K562 (cell line): ENCODE results near the gene CYBRD1. TPM values are rescaled to one million over a fixed set of nuclear protein-coding genes. Genes with fewer than 3 reads are reported as not detected.

ENCODE experiments used
- HSF4 ChIP-seq: fragments of 250-450 bp; sonication (Bioruptor Pico); IDR thresholded peaks from 2 replicates; pipeline ENCODE4 v2.1.2; 2022; ENCODE audit warnings: mild to moderate bottlenecking, moderate library complexity, borderline replicate concordance
- LARP7 ChIP-seq: fragments of 450-650 bp; IDR thresholded peaks from 2 replicates; pipeline ENCODE4 v1.6.1; 2016
- TCF3 ChIP-seq: sonication (generic); formaldehyde crosslinking; IDR thresholded peaks from 2 replicates; pipeline ENCODE4 v1.4.0; 2020; ENCODE audit warnings: mild to moderate bottlenecking, missing genetic modification reagents
- polyA plus RNA-seq, 8 experiments: library from polyadenylated mRNA; depleted of rRNA in 4 of 8; stranded (reverse) in 5 of 8; unstranded in 3 of 8; fragments of >200 nt; fragmentation: Nextera tagmentation in 2 of 8; fragmentation: Illumina TruSeq in 1 of 8; extraction: Ambion mirVana in 2 of 8; extraction: Trizol in 1 of 8; gene quantifications; 2 replicates each; pipeline versions ENCODE4 v1.2.1 to v1.2.3, GENCODE V29; 2011 to 2014; ENCODE audit warnings: inconsistent platforms in 1 of 8, missing spikeins in 1 of 8
- total RNA-seq, 7 experiments: library from RNA; depleted of rRNA in 6 of 7; stranded (reverse); fragments of >200 nt in 6 of 7; fragmentation: Illumina TruSeq in 2 of 7; extraction: Trizol in 2 of 7; gene quantifications; 2 replicates each; pipeline versions ENCODE4 v1.2.1 to v1.2.3, GENCODE V29; 2011 to 2021; ENCODE audit warnings: low replicate concordance in 1 of 7
- TF ChIP-seq, protein P1 (sequence below), 2 experiments: fragments of 450-650 bp; IDR thresholded peaks; 2 replicates each; pipeline ENCODE4 v1.6.1; 2016; ENCODE audit warnings: mild to moderate bottlenecking in 2 of 2, borderline replicate concordance in 1 of 2, low read depth in 1 of 2, moderate library complexity in 1 of 2
- TF ChIP-seq, protein P2 (sequence below): fragments of 250-450 bp; sonication (Bioruptor Pico); IDR thresholded peaks from 2 replicates; pipeline ENCODE4 v1.9.0; 2021; ENCODE audit warnings: mild to moderate bottlenecking, inconsistent platforms
- TF ChIP-seq, protein P3 (sequence below): sonication (generic); formaldehyde crosslinking; IDR thresholded peaks from 2 replicates; pipeline ENCODE4 v1.8.0; 2022; ENCODE audit warnings: mild to moderate bottlenecking, low read depth, missing genetic modification reagents
- TF ChIP-seq, protein P4 (sequence below): fragments of 450-650 bp; conservative IDR thresholded peaks from 2 replicates; pipeline ENCODE4 v1.6.1; 2016; ENCODE audit warnings: missing genetic modification characterization, low read depth, mild to moderate bottlenecking, control low read depth, missing compliant biosample characterization

CYBRD1 gene
- total and polyA plus RNA-seq, 9 of the 15 experiments (the other 6 are each of a cell fraction or from before 2014, with no cell fraction given), result 9.6 to 22.4 (median 15.6) TPM

DNA sequence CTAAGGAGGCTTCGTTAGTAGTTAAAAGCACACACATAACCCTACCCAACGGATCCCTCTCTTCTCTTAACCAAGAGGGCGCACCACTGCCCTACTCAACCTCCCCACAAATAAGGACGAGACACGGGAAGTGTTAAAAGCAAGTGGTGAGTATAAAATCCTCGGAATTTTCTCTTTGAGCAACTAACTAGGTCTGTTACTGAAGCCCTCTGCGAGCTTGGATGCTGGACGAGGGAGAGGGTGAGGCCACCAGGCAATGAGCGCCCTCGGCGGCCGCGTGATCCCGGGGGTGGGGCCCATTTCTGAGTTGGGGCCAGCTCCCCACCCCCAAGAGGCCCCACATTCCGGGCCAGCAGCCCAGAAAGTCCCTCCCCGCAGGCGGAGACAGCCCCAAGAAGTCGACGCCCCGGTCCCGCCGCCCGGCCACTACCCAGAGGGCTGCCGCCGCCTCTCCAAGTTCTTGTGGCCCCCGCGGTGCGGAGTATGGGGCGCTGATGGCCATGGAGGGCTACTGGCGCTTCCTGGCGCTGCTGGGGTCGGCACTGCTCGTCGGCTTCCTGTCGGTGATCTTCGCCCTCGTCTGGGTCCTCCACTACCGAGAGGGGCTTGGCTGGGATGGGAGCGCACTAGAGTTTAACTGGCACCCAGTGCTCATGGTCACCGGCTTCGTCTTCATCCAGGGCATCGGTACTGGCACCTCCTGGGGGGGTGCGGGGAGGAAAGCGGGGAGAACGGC lies at the start of gene CYBRD1 (continued):
- TF ChIP-seq, protein P1, sequence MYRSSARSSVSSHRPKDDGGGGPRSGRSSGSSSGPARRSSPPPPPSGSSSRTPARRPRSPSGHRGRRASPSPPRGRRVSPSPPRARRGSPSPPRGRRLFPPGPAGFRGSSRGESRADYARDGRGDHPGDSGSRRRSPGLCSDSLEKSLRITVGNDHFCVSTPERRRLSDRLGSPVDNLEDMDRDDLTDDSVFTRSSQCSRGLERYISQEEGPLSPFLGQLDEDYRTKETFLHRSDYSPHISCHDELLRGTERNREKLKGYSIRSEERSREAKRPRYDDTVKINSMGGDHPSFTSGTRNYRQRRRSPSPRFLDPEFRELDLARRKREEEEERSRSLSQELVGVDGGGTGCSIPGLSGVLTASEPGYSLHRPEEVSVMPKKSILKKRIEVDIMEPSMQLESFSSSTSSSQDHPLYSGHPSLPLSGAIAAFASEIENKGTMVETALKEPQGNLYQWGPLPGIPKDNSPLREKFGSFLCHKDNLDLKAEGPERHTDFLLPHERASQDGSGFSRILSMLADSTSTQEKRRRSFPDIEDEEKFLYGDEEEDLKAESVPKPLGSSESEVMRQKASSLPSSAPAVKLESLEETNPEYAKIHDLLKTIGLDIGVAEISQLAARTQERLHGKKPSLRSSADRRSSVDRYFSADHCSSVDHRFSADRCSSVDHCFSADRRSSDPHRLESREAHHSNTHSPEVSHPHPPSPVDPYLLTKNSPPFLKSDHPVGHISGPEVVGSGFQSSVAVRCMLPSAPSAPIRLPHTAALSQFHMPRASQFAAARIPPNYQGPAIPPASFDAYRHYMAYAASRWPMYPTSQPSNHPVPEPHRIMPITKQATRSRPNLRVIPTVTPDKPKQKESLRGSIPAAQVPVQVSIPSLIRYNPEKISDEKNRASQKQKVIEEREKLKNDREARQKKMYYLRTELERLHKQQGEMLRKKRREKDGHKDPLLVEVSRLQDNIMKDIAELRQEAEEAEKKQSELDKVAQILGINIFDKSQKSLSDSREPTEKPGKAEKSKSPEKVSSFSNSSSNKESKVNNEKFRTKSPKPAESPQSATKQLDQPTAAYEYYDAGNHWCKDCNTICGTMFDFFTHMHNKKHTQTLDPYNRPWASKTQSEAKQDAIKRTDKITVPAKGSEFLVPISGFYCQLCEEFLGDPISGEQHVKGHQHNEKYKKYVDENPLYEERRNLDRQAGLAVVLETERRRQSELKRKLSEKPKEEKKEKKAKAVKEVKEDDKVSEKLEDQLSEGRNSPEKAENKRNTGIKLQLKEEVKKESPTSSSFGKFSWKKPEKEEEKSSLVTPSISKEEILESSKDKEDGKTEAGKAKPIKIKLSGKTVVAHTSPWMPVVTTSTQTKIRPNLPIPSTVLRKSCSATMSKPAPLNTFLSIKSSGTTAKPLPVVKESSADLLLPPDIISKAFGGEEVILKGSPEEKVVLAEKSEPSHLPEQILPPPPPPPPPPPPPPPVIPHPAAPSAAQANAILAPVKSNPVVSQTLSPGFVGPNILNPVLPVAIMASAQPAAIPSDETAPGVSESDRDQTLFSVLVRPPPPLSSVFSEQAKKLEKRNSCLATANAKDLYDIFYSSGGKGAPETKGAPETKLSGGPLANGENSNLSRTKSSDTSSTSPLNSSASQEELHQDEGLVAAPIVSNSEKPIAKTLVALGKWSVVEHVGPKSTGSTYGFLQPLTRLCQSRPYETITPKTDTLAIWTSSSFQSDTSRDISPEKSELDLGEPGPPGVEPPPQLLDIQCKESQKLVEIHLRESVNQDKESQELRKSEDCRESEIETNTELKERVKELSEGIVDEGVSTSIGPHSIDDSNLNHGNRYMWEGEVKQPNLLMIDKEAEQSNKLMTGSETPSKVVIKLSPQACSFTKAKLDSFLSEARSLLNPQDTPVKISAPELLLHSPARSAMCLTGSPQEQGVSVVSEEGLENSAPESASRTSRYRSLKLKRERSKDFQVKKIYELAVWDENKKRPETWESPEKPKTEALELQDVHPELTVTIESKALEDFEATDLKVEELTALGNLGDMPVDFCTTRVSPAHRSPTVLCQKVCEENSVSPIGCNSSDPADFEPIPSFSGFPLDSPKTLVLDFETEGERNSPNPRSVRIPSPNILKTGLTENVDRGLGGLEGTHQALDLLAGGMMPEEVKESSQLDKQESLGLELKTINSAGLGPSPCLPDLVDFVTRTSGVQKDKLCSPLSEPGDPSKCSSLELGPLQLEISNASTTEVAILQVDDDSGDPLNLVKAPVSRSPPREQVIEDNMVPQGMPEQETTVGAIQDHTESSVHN (IDR thresholded peaks at IDR 0.05; ENCODE audit: borderline replicate concordance in 1 of 2, low read depth in 1 of 2), result no peak
- TF ChIP-seq, protein P2, sequence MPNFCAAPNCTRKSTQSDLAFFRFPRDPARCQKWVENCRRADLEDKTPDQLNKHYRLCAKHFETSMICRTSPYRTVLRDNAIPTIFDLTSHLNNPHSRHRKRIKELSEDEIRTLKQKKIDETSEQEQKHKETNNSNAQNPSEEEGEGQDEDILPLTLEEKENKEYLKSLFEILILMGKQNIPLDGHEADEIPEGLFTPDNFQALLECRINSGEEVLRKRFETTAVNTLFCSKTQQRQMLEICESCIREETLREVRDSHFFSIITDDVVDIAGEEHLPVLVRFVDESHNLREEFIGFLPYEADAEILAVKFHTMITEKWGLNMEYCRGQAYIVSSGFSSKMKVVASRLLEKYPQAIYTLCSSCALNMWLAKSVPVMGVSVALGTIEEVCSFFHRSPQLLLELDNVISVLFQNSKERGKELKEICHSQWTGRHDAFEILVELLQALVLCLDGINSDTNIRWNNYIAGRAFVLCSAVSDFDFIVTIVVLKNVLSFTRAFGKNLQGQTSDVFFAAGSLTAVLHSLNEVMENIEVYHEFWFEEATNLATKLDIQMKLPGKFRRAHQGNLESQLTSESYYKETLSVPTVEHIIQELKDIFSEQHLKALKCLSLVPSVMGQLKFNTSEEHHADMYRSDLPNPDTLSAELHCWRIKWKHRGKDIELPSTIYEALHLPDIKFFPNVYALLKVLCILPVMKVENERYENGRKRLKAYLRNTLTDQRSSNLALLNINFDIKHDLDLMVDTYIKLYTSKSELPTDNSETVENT (CRISPR knock-in tag), result peak; percentile 72
- TF ChIP-seq TCF3 (no peak), LARP7 (no peak), HSF4 (CRISPR knock-in tag) (no peak)
- TF ChIP-seq, protein P3, sequence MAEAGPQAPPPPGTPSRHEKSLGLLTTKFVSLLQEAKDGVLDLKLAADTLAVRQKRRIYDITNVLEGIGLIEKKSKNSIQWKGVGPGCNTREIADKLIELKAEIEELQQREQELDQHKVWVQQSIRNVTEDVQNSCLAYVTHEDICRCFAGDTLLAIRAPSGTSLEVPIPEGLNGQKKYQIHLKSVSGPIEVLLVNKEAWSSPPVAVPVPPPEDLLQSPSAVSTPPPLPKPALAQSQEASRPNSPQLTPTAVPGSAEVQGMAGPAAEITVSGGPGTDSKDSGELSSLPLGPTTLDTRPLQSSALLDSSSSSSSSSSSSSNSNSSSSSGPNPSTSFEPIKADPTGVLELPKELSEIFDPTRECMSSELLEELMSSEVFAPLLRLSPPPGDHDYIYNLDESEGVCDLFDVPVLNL (CRISPR knock-in tag), result no peak
- TF ChIP-seq, protein P4, sequence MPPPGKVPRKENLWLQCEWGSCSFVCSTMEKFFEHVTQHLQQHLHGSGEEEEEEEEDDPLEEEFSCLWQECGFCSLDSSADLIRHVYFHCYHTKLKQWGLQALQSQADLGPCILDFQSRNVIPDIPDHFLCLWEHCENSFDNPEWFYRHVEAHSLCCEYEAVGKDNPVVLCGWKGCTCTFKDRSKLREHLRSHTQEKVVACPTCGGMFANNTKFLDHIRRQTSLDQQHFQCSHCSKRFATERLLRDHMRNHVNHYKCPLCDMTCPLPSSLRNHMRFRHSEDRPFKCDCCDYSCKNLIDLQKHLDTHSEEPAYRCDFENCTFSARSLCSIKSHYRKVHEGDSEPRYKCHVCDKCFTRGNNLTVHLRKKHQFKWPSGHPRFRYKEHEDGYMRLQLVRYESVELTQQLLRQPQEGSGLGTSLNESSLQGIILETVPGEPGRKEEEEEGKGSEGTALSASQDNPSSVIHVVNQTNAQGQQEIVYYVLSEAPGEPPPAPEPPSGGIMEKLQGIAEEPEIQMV (tag), result 0 out of 2 replicates have a peak, but pooled peaks have one; percentile 30
